Natural killer cell treated with Interleukin-12 subunit alpha and Interleukin-12 subunit beta and Interleukin-15 and Interleukin-18, amount 100 ng/mL, for 72 hours (primary cell): ENCODE results near the gene CD55. TPM values are rescaled to one million over a fixed set of nuclear protein-coding genes. Genes with fewer than 3 reads are reported as not detected.

Experiments used
- ATAC-seq, 2 donors: fragments of 150-1000 bp; cut with Tn5 transposase in 1 of 2; sonication (Bioruptor Pico), chemical (Tn5 transposase) in 1 of 2; 2 replicates each; pipeline ENCODE4 v1.10.0; 2021
- DNase-seq: peaks from one replicate; pipeline ENCODE4 v3.0.0; 2022; ENCODE audit warnings: low spot score
- H3K27ac Mint-ChIP-seq, 2 donors: 1 replicate in 1 of 2; 2 replicates in 1 of 2; pipeline ENCODE4 v1.8.0; 2022; ENCODE audit warnings: mixed read lengths in 2 of 2, mild to moderate bottlenecking in 1 of 2, moderate library complexity in 1 of 2
- H3K27me3 Mint-ChIP-seq, 2 donors: 1 replicate in 1 of 2; 2 replicates in 1 of 2; pipeline ENCODE4 v1.8.0; 2022; ENCODE audit warnings: mixed read lengths in 2 of 2
- H3K36me3 Mint-ChIP-seq: one replicate; pipeline ENCODE4 v1.8.0; 2022; ENCODE audit warnings: mixed read lengths
- H3K4me1 Mint-ChIP-seq, 2 donors: 1 replicate in 1 of 2; 2 replicates in 1 of 2; pipeline ENCODE4 v1.8.0; 2022; ENCODE audit warnings: low read depth in 2 of 2, mixed read lengths in 2 of 2, mild to moderate bottlenecking in 1 of 2
- H3K4me3 Mint-ChIP-seq: one replicate; pipeline ENCODE4 v1.8.0; 2022; ENCODE audit warnings: mixed read lengths
- H3K9me3 Mint-ChIP-seq: 2 replicates; pipeline ENCODE4 v1.8.0; 2022; ENCODE audit warnings: mixed read lengths
- total RNA-seq, 2 donors: library from RNA; stranded (reverse); gene quantifications; one replicate each; pipeline ENCODE4 v1.2.3, GENCODE V29; 2022

The CD55 gene
- total RNA-seq, 2 donors from 2014 or later, result 41.5 to 84.0 TPM

DNA sequence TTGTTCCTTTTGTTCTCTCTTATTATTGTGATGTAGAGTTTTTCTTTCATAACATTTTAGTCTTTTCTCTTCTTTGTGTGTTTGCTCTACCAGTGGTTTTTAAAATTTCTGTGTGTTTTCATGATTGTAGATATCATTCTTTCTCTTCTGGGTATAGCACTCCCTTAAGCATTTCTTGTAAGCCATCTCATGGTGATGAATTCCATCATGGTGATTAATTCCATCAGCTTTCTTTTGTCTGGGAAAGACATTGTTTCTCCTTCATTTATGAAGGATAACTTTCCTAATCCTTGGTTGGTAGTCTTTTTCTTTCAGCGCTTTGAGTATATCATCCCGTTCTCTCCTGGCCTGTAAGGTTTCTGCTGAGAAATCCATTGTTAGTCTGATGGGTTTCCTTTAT, 22.7 kb downstream of the CD55 start:
- peak overlapping the region; percentile 1 for H3K4me3 Mint-ChIP-seq
- no peaks in the 10 kb centered on the region for H3K27me3 Mint-ChIP-seq

DNA sequence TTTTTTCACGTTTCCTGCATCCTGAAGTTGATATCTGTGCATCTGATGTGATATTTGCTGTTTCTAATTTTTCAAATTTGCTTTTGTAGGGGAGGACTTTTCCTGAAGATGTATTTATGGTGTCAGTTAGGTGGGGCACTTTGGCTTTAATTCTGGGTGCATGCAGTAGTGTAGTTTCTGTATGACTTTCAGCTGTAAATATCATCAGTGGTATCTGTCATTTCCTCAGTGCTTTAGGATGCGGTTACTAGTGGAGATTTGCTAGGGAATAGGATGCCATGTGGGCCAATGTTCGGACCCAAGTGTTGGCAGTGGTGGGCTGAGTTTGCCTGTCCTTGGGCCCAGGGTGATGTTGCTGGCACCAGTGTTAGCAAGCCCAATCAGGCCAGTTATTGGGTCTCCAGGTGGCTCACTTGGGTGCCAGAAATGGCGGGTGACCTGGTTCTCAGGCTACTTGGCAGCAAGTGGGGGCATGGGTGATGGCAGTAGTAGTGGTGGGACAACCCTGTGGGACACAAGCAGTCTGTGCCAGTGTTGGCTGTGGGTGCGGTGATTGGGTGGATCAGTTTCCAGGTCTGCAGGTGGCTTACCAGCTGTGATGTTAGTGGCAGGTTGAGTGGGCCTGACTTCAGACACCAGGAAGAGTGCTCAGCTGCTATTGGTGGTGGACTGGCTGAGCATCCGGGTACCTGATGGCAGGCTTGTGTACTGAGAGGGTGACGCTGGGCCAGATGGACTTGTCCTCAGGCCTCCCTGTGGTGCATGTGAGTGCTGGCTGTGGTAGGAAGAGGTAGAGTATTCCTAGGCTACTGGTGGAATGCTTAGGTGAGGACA, 24.4 kb downstream of the CD55 start:
- Mint-ChIP-seq H3K27me3 (no peaks in the 10 kb centered on the region), H3K4me3 (peak overlapping the region; percentile 31), H3K27ac (peak overlapping the region; percentile 17 to 70), H3K4me1 (peaks cover 56 to 72% of the 10 kb centered on the region in 2 donors), H3K9me3 (peaks cover 3% of the 10 kb centered on the region), H3K36me3 (peaks cover 71% of the 10 kb centered on the region)
- ATAC-seq (peak; percentile 49 to 55), DNase-seq (no peak)

More for the DNA sequence above, 22.7 kb downstream of the CD55 start:
- Mint-ChIP-seq H3K27ac (peak overlapping the region; percentile 4 to 70), H3K9me3 (no peaks in the 10 kb centered on the region), H3K4me1 (peaks cover 45 to 56% of the 10 kb centered on the region in 2 donors), H3K36me3 (peaks cover 65% of the 10 kb centered on the region)
- DNase-seq, result no peak
- no peak for ATAC-seq

DNA sequence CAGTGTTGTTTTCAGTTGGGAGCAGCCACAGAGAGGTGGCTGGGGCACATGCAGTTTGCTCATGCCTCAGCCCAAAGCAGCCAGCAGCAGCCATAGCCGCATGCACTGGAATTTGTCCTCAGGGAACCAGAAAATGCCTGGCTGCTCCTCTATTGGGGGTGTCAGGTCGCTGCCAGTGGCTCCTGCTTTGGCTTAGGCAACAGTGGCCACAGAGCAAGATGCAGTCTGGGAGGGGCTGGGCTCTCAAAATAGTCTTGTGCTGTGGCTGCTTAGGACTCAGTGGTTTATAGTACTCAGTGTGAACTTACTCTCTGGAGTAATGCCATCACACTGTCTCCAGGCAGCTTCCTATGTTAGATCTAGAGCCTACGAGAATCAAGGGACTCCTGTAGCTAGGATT, 25.0 kb downstream of the CD55 start:
- Mint-ChIP-seq H3K4me1 (peaks cover 61 to 72% of the 10 kb centered on the region in 2 donors), H3K27ac (peak overlapping the region in 1 of 2 donors; percentile 70), H3K9me3 (peaks cover 3% of the 10 kb centered on the region)

DNA sequence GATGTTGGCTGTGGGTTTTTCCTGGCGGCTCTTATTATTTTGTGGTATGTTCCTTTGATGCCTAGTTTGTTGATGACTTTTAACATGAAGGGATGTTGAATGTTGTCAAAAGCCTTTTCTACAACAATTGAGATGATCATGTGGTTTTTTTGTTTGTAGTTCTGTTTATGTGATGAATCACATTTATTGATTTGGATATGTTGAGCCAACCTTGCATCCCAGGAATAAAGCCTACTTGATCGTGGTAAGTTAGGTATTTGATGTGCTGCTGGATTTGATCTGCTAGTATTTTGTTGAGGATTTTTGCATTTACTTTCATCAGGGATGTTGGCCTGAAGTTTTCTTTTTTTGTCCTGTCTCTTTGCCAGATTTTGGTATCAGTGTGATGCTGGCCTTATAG, 28.5 kb downstream of the CD55 start:
- ATAC-seq (no peak), DNase-seq (no peak)
- H3K4me1 Mint-ChIP-seq, result peaks cover 38% of the 10 kb centered on the region in 2 donors
- H3K4me3 Mint-ChIP-seq, result no peak overlapping the region
- H3K36me3 Mint-ChIP-seq, result peaks cover 39% of the 10 kb centered on the region
- H3K27ac Mint-ChIP-seq, result no peak overlapping the region
- H3K27me3 Mint-ChIP-seq, result no peaks in the 10 kb centered on the region
- peaks cover 3% of the 10 kb centered on the region for H3K9me3 Mint-ChIP-seq

More for the DNA sequence above, 25.0 kb downstream of the CD55 start:
- Mint-ChIP-seq H3K27me3 (no peaks in the 10 kb centered on the region), H3K36me3 (peaks cover 70% of the 10 kb centered on the region), H3K4me3 (no peak overlapping the region)
- ATAC-seq (peak; percentile 66 to 73), DNase-seq (no peak)

DNA sequence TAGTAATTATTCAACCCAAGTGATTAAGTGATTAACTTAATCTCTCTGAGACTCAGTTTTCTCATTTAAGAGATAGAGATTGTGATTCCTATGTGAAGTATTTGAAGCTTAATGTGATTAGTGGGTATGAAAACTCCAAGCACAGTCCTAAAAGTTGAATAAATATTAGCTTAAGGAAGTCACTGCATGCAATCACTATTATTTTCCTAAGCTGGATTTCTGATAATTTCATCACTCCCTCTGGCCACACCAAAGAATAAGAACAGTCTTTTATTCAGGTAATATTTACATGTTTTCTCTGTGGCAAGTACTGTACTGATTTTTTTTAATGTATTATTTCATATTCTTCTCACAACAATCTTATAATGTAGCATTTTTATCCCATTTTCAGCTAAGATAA, 31.1 kb downstream of the CD55 start:
- H3K4me1 Mint-ChIP-seq, result peaks cover 21 to 30% of the 10 kb centered on the region in 2 donors
- ATAC-seq (no peak), DNase-seq (no peak)
- H3K9me3 Mint-ChIP-seq, result peaks cover 3% of the 10 kb centered on the region
- H3K27ac Mint-ChIP-seq, result no peak overlapping the region
- peaks cover 33% of the 10 kb centered on the region for H3K36me3 Mint-ChIP-seq
- no peak overlapping the region for H3K4me3 Mint-ChIP-seq
- no peaks in the 10 kb centered on the region for H3K27me3 Mint-ChIP-seq

DNA sequence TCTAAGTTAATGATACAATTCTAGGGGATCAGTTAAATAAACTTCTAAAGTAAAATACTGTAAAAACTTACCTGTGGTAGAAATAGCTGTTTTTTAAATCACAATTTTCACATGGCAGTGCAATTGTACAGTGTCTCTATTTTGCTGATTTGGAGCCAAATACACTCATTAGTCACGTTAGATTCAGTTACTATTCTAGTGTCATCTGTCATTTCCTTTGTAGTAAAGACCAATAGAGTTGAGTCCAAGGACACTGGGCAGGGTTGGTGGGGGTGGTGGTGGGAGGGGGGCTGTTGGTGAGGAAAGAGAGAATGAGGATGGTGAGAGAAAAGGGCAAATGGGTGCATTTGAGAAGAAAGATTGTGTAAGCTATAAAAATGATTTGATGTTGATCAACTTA, 33.6 kb downstream of the CD55 start:
- DNase-seq, result no peak
- peaks cover 18% of the 10 kb centered on the region for H3K36me3 Mint-ChIP-seq
- no peaks in the 10 kb centered on the region for H3K9me3 Mint-ChIP-seq
- H3K4me3 Mint-ChIP-seq, result no peak overlapping the region
- ATAC-seq, result no peak
- H3K4me1 Mint-ChIP-seq, result peaks cover 13 to 22% of the 10 kb centered on the region in 2 donors
- no peak overlapping the region for H3K27ac Mint-ChIP-seq
- no peaks in the 10 kb centered on the region for H3K27me3 Mint-ChIP-seq

DNA sequence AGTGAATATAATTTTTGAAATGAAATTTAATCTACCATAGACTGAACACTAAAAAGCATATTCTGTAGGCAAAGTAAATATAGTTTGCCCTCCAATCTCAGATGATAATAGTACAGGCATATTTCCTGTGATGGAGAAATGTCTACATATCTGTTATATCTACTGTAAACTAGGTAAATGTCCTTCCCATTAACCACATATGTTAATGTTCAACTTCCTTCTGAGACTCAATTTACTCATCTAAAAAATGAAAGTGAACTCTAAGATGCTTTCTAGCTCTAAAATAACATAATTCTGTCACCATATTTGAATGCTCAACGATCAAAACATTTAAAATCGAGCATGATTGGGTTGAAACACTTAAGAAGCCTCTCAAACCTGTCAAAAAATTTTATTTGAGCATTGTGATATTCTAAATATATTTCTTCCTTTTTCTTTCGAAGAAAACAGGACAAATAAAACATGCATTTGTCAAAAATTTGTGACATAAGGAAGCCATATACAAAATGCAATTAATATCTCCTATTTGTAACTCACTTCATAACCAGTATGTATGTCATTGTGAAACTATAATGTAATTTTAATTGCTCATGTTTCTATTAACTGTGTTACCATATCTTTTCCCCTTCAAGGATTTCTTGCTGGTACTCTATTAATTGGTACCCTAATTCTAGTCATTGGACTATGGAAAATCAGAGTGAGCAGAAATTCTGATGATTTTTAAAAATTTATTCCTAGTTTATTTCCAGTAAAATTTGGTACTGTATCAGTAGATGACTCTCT, 34.2 kb downstream of the CD55 start:
- no peak overlapping the region for H3K4me3 Mint-ChIP-seq
- DNase-seq (no peak), ATAC-seq (no peak)
- peaks cover 11% of the 10 kb centered on the region for H3K36me3 Mint-ChIP-seq
- H3K9me3 Mint-ChIP-seq, result no peaks in the 10 kb centered on the region
- no peaks in the 10 kb centered on the region for H3K27me3 Mint-ChIP-seq
- H3K4me1 Mint-ChIP-seq, result peaks cover 6 to 16% of the 10 kb centered on the region in 2 donors
- H3K27ac Mint-ChIP-seq, result no peak overlapping the region

DNA sequence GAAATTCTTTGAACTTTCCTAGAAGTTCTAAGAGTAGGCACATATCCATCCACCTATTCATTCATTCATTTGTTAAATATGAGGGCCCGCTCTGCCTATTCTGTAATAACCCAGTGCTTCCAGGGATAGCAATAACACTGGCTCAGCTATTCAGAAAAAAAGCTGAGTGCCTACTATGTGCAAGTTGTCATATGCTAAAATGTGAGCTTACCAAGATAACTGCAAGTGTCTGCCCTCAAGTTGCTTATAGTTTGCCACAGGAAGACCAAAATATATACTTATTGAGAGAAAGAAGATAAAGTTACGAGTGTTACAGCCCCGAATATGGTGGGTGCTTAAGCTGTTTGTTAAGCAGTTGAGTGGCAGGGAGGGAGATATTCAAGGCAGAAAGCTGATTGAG, 39.6 kb downstream of the CD55 start:
- no peaks in the 10 kb centered on the region for H3K27me3 Mint-ChIP-seq
- no peak overlapping the region for H3K27ac Mint-ChIP-seq

DNA sequence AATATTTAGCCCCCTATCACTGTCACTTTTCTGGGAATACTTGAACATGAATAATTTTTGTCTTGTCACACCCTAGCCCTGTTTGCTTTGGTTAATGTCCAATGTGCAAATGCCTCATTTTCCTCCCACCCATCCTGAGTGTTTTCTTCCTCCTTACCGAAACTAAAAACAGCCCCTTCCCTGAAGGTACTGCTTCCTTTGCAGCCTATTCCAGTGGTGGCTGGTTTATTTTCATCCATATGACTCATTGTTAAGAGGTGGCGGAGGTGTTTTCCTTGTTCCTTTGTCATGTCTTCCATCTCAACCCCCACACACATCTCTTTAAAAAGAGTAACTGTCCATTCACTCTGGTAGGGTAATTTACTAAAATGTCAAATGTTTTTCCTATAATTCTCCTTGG, 40.4 kb downstream of the CD55 start:
- ATAC-seq (no peak), DNase-seq (no peak)
- Mint-ChIP-seq H3K27me3 (no peaks in the 10 kb centered on the region), H3K9me3 (no peaks in the 10 kb centered on the region), H3K27ac (no peak overlapping the region), H3K4me1 (no peaks in the 10 kb centered on the region), H3K36me3 (peaks cover 5% of the 10 kb centered on the region), H3K4me3 (no peak overlapping the region)

More for the DNA sequence above, 39.6 kb downstream of the CD55 start:
- Mint-ChIP-seq H3K36me3 (peaks cover 5% of the 10 kb centered on the region), H3K4me3 (no peak overlapping the region), H3K9me3 (no peaks in the 10 kb centered on the region), H3K4me1 (peaks cover 0 to 1% of the 10 kb centered on the region in 2 donors)
- ATAC-seq (no peak), DNase-seq (no peak)

DNA sequence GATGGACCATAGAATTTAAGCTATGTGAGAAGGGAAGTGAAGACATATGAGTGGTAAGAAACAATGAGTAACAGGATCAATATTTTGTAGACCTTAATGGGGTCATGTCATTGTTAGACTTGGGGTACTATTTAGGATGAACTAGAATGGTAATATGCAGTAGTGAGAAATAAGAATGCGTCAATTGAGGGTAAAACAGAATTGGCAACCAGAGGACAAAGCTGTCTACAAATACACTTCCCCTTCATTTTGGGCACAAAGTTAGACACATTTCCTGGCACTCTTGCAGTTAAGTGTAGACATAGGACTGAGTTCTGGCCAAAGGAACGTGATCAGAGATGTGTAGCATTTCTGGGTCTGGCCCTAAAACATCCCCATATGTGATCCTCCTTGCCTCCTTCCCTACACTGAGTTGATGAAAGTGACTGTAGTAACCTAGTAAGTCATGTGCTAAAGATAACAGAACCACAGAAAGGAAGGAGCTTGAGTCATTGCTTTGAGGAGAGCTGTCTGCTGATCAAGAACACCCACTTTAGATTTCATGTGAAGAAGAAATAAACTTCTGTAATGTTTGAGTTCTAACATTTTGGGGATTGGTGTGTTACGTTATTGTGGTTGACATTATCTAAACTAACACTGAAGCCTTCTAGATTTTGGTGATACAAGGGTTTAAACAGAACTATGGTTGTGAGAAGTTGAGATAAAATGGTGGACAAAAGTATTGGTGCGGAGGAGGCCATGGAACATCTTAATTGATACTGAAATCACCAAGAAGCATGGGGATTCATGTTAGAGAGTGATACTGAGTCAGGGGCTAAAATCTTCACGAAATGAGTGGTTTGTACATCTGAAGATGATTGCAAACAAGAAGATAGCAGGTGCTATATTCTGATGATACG, 41.7 kb downstream of the CD55 start:
- Mint-ChIP-seq H3K27me3 (no peaks in the 10 kb centered on the region), H3K4me3 (no peak overlapping the region), H3K4me1 (peaks cover 0 to under 1% of the 10 kb centered on the region in 2 donors), H3K9me3 (no peaks in the 10 kb centered on the region), H3K36me3 (peaks cover 5% of the 10 kb centered on the region), H3K27ac (no peak overlapping the region)
- ATAC-seq (peak; percentile 72 to 84), DNase-seq (no peak)

DNA sequence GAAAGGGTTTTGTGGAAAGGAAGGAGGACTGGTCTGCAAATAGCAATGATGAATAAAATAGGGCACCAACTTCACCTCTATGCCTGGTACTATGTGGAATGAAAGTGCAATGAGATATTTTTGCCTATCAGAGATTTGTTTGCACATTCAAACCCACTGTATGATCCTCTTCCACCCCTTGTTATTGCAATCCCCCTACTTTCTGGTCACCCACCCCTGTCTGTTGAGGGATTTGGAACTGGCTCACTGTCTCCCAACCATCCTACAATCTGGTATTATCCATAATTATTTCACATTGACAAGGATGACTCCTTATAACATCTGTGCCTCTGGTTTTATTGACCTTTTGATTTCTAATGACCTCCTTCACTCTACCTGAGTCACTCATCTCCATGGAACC, 42.4 kb downstream of the CD55 start:
- no peak for DNase-seq
- H3K4me3 Mint-ChIP-seq, result no peak overlapping the region
- peaks cover 0 to 3% of the 10 kb centered on the region in 2 donors for H3K4me1 Mint-ChIP-seq
- no peak for ATAC-seq
- no peaks in the 10 kb centered on the region for H3K27me3 Mint-ChIP-seq
- no peaks in the 10 kb centered on the region for H3K9me3 Mint-ChIP-seq
- H3K36me3 Mint-ChIP-seq, result peaks cover 5% of the 10 kb centered on the region
- H3K27ac Mint-ChIP-seq, result no peak overlapping the region

DNA sequence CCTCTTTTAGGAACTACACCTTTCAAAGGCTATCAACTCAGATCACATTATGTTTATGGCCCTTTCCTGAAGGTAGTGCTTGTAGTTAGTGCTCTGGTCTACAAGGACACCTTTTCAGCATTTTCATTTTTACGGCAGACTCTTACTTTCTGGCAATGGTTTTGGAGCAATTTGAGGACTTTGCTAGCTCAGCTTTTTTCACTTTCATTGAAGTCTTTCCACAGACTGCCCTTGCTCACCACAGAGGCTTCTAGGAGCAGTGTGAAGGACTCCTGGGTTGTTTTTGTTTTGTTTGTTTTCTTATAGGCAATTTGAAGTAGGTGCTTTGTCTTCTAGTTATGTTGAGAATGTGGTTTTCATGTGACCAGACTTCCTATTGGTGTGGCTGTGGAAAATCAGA, 43.1 kb downstream of the CD55 start:
- Mint-ChIP-seq H3K4me1 (peaks cover 0 to 4% of the 10 kb centered on the region in 2 donors), H3K27ac (no peak overlapping the region), H3K36me3 (peaks cover 2% of the 10 kb centered on the region), H3K9me3 (no peaks in the 10 kb centered on the region), H3K4me3 (no peak overlapping the region), H3K27me3 (no peaks in the 10 kb centered on the region)
- DNase-seq (no peak), ATAC-seq (no peak)

DNA sequence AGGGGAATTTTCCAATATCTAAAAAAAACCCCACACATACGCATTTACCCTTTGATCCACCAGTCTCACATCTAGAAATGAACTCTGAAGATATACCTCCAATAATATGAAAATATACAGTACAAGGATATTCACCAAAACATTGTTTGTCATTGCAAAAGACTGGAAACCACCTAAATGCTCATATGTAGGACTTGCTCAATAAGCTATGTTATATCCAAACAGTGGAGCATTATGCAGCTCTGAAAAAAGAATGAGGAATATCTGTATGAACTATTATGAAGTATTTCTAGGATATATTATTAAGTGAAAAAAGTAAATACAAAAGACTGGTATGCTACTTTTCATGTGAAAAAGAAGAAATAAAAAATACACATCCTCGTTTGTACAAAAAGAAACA, 43.6 kb downstream of the CD55 start:
- H3K36me3 Mint-ChIP-seq, result no peaks in the 10 kb centered on the region
- ATAC-seq, result no peak
- peaks cover 0 to 6% of the 10 kb centered on the region in 2 donors for H3K4me1 Mint-ChIP-seq
- no peak overlapping the region for H3K27ac Mint-ChIP-seq
- no peak for DNase-seq
- no peaks in the 10 kb centered on the region for H3K27me3 Mint-ChIP-seq
- no peaks in the 10 kb centered on the region for H3K9me3 Mint-ChIP-seq
- no peak overlapping the region for H3K4me3 Mint-ChIP-seq
